HS-27A (cell line): ENCODE data around the gene PEF1.

Experiments used
- DNase-seq: peaks from one replicate; pipeline ENCODE4 v3.0.0-alpha.2; 2012; ENCODE audit warnings: low read depth, missing footprints

Gene PEF1

GRCh38 chr1:31671147-31671546, 26.5 kb upstream of the PEF1 start:
- DNase-seq, result no peak

DNA sequence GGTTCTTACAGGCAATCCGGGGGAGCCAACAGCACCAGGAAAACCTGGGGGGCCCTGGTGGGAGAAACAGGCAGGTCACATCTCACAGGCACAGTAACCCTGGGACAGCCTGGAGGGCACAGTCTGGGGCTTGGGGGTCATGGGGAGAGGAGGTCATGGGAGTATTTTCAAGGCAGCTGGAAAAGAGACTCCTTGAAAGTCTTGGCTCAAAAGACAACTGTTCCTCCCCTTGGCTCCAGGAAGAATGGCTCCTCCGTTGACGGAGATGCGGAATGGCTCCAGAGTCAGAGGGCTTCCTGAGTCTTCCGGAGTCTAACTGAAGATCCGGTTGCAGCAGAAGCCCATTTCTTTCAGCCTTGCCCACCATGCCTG, 25.9 kb upstream of the PEF1 start:
- no peak for DNase-seq

DNA sequence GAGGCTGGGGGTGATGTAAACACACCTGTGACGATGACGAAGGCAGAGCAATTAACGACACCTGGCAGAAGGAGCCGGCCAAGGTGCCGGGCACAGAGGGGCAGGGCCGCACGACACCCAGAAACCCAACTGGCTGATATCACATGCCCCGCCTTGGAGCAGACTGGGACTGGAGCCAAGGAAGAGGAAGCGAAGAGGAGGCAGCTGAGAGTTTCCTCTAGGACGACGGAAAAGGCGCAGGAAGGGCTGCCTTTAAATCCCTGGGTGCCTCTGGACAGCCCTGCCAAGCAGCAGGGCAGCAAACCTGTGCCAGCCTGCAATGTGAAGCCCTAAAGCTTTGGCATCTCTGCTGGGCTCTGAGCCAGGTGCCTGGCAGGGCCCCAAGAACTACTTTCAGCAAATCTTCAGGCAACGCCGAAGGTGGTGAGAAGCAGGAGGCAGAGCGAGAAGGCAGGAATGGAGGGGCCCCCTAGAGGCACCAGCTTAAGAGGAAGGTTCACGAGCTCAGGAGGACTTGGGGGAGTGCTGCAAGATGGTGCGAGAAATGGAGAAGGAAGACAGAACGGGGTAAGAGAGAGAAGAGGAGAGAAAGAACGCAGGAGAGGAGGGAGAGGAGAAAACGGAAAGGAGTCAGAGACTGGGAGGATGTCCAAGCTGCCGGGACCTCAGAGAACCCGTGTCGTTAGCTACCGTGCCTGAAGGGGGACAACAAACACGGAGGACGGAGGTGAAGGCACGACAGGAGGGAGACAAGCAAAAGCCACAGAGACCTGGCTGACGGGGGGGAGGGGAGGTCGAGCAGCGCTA, 25.3 kb upstream of the PEF1 start:
- DNase-seq, result no peak

DNA sequence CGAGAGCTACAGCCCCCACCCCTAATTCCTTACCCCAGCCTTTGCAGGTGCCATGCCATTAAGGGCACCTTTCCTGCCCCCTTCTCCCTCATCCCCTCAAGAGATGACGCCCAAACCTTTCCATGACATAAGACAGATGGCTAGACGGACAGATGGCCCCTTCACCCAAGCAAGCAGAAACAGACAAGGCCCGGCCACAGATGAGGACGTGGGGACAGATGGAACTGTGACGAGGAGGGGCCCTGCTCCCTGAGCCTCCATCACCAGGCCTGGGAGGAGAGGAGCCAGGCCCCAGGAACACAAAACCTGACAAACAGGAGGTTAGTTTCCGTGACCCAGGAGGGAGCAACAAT, 24.7 kb upstream of the PEF1 start:
- DNase-seq, result no peak

- no peak for DNase-seq
Observed at GRCh38 chr1:31668303-31668883, 23.7 kb upstream of the PEF1 start.

GRCh38 chr1:31667065-31667785, 22.5 kb upstream of the PEF1 start:
- DNase-seq, result no peak

GRCh38 chr1:31666263-31666963, 21.7 kb upstream of the PEF1 start:
- DNase-seq, result peak; percentile 15

DNA sequence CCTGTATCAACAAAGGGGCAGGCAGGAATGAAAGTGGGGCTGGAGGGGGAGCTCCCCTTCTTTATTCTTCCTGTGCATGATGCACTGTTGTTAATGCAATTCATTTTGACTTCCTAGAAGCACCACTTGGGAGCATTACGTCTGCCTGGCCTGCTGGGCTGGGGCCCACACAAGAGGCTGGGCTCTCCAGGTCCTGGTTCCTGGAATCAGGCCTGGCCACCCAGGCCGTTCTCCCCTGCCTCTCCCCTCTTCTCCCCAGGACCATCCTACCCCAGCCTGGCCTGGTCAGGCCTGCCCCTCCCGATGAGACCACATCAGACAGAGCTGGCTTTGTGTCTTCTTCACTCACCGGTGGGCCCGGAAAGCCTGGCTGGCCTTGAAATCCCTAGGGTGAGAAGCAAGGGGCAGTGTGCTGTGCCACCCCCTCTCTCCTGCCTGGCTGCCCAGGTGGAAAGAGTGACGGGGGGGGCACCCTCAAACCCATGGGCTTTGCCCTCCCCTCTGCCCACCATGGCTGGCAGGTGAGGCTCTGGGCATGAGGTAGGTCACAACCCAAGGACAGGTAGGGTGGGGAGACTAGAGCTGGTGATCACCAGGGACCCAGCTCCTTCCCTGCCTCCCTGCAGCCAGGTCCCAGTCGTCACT, 20.7 kb upstream of the PEF1 start:
- DNase-seq, result no peak

DNA sequence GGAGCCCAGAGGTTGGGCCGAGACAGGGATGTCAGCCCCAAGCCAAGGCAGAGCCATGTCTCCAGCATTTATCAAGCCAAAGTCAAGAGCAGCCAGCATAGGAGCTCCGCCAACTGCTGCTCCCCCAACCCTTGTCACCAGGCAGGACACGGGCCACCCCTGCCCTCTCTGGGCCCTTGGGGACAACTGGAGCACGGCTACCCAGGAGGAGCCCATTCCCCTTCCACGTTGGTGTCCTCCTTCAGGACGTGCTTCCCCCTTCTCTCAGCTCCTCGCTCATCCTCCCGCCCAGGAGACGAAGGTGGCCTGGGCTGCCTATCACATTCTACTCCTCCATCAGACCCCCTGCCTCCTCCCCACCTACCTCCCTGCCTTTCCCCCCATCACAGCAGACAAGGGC, 19.9 kb upstream of the PEF1 start:
- DNase-seq, result no peak

DNA sequence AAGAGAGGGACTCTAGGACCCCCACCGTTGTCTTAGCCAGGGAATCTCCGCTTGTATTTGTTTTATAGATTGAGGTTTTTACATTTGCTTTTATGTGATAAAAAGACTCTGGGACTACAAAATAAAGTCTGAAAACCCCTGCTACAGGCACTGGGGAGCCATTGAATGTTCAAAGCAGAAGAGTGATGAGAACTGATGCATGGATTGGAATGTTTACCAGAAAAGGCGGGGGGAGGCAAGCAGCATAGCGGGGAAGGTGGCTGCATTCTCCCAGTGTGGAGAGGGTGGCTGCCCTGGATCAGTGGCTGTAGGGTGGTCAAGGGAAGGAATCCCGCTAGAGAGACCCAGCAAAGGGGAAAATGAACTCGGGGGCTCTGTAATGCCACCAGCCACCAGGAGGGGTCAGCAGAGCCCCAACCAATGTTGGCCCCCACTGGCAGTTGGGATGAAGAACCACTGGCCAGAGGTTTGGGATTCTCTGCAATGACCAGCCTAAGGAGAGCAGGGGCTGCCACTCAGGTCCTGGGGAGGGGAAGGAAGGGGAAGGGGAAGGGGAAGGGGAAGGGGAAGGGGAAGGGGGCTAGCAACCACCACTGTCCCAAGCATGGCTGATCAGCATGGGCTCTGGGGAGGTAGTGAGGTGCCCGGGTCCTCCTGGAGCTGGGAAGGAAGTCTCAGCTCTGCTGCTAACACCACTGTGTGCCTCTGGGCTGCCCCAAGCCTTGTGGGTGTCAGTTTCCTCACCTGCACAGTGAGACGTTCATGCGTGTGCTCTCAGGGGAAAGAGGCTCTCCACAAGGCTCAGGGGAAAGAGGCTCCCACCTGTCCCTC, 19.2 kb upstream of the PEF1 start:
- no peak for DNase-seq

DNA sequence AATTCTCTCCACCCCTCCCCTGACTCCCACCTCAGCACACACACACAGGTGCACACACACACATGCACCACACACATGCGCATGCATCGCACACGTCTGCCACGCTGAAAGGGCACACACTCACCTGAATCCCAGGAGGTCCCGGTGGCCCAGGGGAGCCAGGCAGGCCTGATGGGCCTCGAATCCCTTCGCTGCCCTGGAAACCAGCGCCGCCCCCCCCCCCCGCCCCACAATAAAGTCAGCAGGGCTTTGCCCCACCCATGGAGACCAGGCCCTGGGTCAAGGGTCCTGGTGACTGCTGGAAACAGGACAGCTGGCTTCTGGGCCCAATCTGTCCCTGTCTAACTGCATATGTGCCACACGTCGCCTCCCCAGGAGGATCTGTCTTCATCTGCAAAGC, 17.8 kb upstream of the PEF1 start:
- DNase-seq, result no peak

DNA sequence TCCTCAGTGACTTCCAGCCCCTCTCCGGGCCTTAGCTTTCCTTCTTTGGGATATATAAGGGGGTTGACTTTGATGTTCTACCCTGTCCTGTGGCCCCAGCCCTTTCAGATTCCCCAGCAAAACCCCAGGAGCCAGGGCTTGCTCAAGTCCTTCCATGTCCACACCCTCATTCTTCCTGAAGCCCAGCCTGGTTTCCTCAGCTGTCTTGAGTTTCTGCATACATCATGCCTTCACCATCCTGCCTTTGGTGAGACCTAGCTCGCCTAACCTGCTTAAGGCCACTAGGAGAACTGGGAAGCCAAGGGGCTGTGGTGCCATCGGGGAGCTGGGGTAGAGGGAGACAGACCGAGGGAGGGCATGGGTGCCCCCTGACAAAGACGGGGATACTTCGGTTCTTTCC, 17.2 kb upstream of the PEF1 start:
- no peak for DNase-seq

DNA sequence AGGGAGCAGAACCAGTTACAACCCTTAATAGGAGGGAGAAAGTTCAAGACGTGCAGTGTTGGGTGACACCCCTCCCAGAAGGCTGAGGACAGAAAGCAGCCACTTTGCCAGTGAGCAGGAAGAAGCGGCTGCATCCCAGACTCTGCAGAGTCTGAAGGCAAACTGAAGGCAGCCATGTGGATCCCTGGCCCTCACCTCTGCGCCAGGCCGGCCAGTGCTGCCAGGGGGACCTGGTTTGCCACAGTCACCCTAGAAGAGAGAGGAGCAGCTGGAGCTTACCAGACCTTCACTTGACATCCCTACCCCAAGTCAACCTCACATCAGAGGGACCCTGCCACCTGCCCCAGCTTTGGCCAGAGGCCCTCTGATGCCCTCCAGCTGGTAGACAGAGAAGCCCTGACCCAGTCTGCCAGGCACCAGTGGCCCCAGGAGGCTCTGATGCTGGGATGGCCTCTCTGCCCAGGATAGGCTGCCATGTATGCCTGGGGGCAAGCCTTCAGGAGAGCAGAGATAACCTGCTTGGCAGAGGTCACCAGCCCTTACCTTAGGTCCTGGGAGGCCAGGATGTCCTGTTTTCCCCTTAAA, 16.3 kb upstream of the PEF1 start:
- DNase-seq, result no peak

GRCh38 chr1:31659889-31660288, 15.2 kb upstream of the PEF1 start:
- DNase-seq, result no peak

DNA sequence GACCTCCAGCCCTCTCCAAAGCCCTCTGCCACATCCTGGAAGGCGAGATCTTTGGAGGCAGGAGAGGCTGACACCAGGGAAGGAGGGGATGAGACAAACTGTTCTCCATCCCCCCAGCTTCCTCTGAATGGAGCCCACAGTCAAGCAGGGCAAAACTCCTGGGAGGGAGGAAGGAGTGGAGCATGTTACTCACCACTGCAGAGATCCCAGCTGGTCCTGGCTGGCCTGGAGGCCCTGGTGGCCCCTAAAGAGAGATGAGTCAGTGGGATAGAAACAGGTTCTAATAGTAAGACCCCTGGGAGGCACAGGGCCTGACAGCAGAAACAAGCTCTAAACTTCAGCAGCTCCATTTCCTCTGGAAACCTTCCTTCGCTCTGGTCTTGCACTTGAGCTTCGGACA, 14.0 kb upstream of the PEF1 start:
- DNase-seq, result no peak

GRCh38 chr1:31657972-31658510, 13.4 kb upstream of the PEF1 start:
- no peak for DNase-seq

- no peak for DNase-seq
Observed at GRCh38 chr1:31657020-31657804, 12.5 kb upstream of the PEF1 start.

- DNase-seq, result no peak
Observed at GRCh38 chr1:31655756-31656155, 11.1 kb upstream of the PEF1 start.

DNA sequence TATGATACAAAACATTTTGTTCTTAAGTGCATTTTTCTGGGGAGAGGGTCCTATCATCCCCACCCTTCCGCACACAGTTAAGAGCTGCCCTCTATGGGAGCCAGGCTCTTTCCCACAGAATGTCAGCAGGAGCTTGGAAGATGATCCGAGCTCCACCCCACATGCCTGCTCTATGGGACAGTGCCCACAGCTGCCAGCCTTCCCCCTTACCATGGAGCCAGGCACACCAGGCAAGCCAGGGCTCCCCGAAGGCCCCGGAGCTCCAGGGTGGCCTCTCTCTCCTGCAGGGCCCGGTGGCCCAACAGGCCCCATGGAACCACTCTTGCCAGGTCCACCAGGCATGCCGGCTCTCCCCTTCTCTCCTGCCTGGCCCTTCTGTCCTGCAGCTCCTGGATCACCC, 10.4 kb upstream of the PEF1 start:
- no peak for DNase-seq

- DNase-seq, result no peak
Observed at GRCh38 chr1:31654474-31654776, 9.7 kb upstream of the PEF1 start.
